Trophoblast cell (in vitro differentiated cells and primary cell): ENCODE data around the gene C5orf63.
"Not testable (repeated sequence)": the region's sequence is repeated elsewhere in the genome, so short reads cannot be mapped to it uniquely, and the experiment has no call there.

ENCODE experiments used
- DNase-seq, 2 donors: peaks; one replicate each; pipeline ENCODE4 v3.0.0-alpha.2; 2016
- H2AFZ ChIP-seq: 2 replicates; pipeline ENCODE4 v1.6.1; 2013; ENCODE audit warnings: low read length, moderate library complexity, mild to moderate bottlenecking; ENCODE audit not compliant: insufficient read depth, poor library complexity
- H2AK5ac ChIP-seq: 2 replicates; pipeline ENCODE4 v1.6.1; 2013; ENCODE audit warnings: mild to moderate bottlenecking, low read length
- H2BK120ac ChIP-seq: 2 replicates; pipeline ENCODE4 v1.6.1; 2013; ENCODE audit warnings: low read length, mild to moderate bottlenecking, moderate library complexity; ENCODE audit not compliant: insufficient read depth, poor library complexity
- H2BK12ac ChIP-seq: 2 replicates; pipeline ENCODE4 v1.6.1; 2013; ENCODE audit warnings: mild to moderate bottlenecking, low read length, moderate library complexity
- H2BK5ac ChIP-seq: 2 replicates; pipeline ENCODE4 v1.6.1; 2013; ENCODE audit warnings: low read length, low read depth, moderate library complexity, mild to moderate bottlenecking; ENCODE audit not compliant: poor library complexity
- H3K14ac ChIP-seq: 2 replicates; pipeline ENCODE4 v1.6.1; 2013; ENCODE audit warnings: mild to moderate bottlenecking, low read length
- H3K18ac ChIP-seq: 2 replicates; pipeline ENCODE4 v1.6.1; 2013; ENCODE audit warnings: mild to moderate bottlenecking, low read length
- H3K23ac ChIP-seq: 2 replicates; pipeline ENCODE4 v1.6.1; 2013; ENCODE audit warnings: low read length
- H3K27ac ChIP-seq: 2 replicates; pipeline ENCODE4 v1.5.1; 2013; ENCODE audit warnings: low read depth, mild to moderate bottlenecking, inconsistent platforms, low read length, moderate library complexity
- H3K27me3 ChIP-seq: 2 replicates; pipeline ENCODE4 v1.6.1; 2013; ENCODE audit warnings: inconsistent platforms, mild to moderate bottlenecking, low read length, moderate library complexity; ENCODE audit not compliant: insufficient read depth
- H3K36me3 ChIP-seq, 2 experiments: 1 replicate in 1 of 2; 2 replicates in 1 of 2; pipeline ENCODE4 v1.6.1; 2013; ENCODE audit warnings: low read length in 2 of 2, mild to moderate bottlenecking in 2 of 2, moderate library complexity in 1 of 2; ENCODE audit not compliant: insufficient read depth in 2 of 2, control insufficient read depth in 1 of 2
- H3K4ac ChIP-seq: 2 replicates; pipeline ENCODE4 v1.6.1; 2013; ENCODE audit warnings: low read depth, mild to moderate bottlenecking, low read length, moderate library complexity
- H3K4me1 ChIP-seq, 2 experiments: 1 replicate in 1 of 2; 2 replicates in 1 of 2; pipeline ENCODE4 v1.6.1; 2013; ENCODE audit warnings: low read length in 2 of 2, mild to moderate bottlenecking in 2 of 2, moderate library complexity in 1 of 2; ENCODE audit not compliant: insufficient read depth in 2 of 2, control insufficient read depth in 1 of 2
- H3K4me2 ChIP-seq: 2 replicates; pipeline ENCODE4 v1.6.1; 2013; ENCODE audit warnings: inconsistent platforms, mild to moderate bottlenecking, low read length, moderate library complexity
- H3K4me3 ChIP-seq: 2 replicates; pipeline ENCODE4 v1.5.1; 2013; ENCODE audit warnings: mild to moderate bottlenecking, low read depth, low read length, inconsistent platforms
- H3K79me1 ChIP-seq: one replicate; pipeline ENCODE4 v1.6.1; 2013; ENCODE audit warnings: low read length
- H3K79me2 ChIP-seq: 2 replicates; pipeline ENCODE4 v1.6.1; 2013; ENCODE audit warnings: low read length, mild to moderate bottlenecking; ENCODE audit not compliant: control insufficient read depth, insufficient read depth, poor library complexity
- H3K9ac ChIP-seq: 2 replicates; pipeline ENCODE4 v1.6.1; 2013; ENCODE audit warnings: mild to moderate bottlenecking, low read length
- H3K9me3 ChIP-seq: 2 replicates; pipeline ENCODE4 v1.6.1; 2013; ENCODE audit warnings: low read depth, mild to moderate bottlenecking, control low read depth, inconsistent platforms, low read length; ENCODE audit not compliant: insufficient read depth
- H4K12ac ChIP-seq: 2 replicates; pipeline ENCODE4 v1.6.1; 2013; ENCODE audit warnings: low read depth, mild to moderate bottlenecking, low read length, moderate library complexity
- H4K8ac ChIP-seq: 2 replicates; pipeline ENCODE4 v1.6.1; 2013; ENCODE audit warnings: low read depth, mild to moderate bottlenecking, low read length, moderate library complexity
- H4K91ac ChIP-seq: one replicate; pipeline ENCODE4 v1.6.1; 2013; ENCODE audit warnings: low read depth, mild to moderate bottlenecking, low read length, moderate library complexity
- WGBS: extraction: QIAGEN DNeasy Blood & Tissue Kit; methylation state at CpG from one replicate; pipeline ENCODE4 v1.1.7; 2013; ENCODE audit warnings: missing lambda C conversion rate; ENCODE audit not compliant: insufficient read length, insufficient coverage; ENCODE audit errors: extremely low coverage; 5-methylcytosine and 5-hydroxymethylcytosine counted together

The C5orf63 gene

GRCh38 chr5:127016722-127017121 lies 56.6 kb downstream of the C5orf63 start:
- not testable (repeated sequence) for H3K4me1 ChIP-seq, DNase-seq, H2BK12ac ChIP-seq, H3K27me3 ChIP-seq, H3K4me3 ChIP-seq, H3K18ac ChIP-seq, H3K79me2 ChIP-seq, H3K9ac ChIP-seq, H3K14ac ChIP-seq, H2AFZ ChIP-seq, H3K23ac ChIP-seq, H4K8ac ChIP-seq, H3K27ac ChIP-seq, H2AK5ac ChIP-seq, H4K91ac ChIP-seq, H3K9me3 ChIP-seq, H2BK5ac ChIP-seq, H3K4ac ChIP-seq, H4K12ac ChIP-seq, H3K4me2 ChIP-seq, H2BK120ac ChIP-seq, H3K79me1 ChIP-seq, H3K36me3 ChIP-seq
- no CpG with 5 or more reads among the region's 4 CpGs for WGBS

DNA sequence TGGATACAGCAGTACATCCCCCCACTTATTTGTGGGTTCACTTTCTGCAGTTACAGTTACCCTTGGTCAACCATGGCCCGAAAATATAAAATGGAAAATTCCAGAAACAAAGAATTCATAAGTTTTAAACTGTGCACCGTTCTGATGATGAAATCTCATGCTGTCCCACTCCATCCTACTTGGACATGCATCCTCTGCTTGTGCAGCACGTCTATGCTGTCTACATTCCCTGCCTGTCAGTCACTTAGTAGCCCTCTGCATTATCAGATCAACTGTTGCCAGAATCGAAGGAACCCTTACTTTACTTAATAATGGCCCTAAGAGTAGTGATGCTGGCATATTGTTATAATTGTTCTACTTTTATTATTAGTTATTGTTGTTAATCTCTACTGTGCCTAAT lies 57.6 kb downstream of the C5orf63 start:
- no peak overlapping the region for H3K9ac ChIP-seq
- no peak overlapping the region for H3K4me2 ChIP-seq
- no peak overlapping the region for H2AFZ ChIP-seq
- no peak overlapping the region for H4K8ac ChIP-seq
- H3K14ac ChIP-seq: no peak overlapping the region
- H3K4me1 ChIP-seq: no peaks in the 10 kb centered on the region
- H3K27ac ChIP-seq: no peak overlapping the region
- no peak overlapping the region for H2BK120ac ChIP-seq
- no CpG with 5 or more reads among the region's 4 CpGs for WGBS
- H3K4me3 ChIP-seq: no peak overlapping the region
- no peak overlapping the region for H4K91ac ChIP-seq
- H3K4ac ChIP-seq: no peak overlapping the region
- H2BK5ac ChIP-seq: no peak overlapping the region
- H3K23ac ChIP-seq: no peak overlapping the region
- H3K79me1 ChIP-seq: no peaks in the 10 kb centered on the region
- H4K12ac ChIP-seq: no peak overlapping the region
- no peaks in the 10 kb centered on the region for H3K36me3 ChIP-seq
- H2AK5ac ChIP-seq: no peak overlapping the region
- DNase-seq: no peak
- no peaks in the 10 kb centered on the region for H3K9me3 ChIP-seq
- H3K27me3 ChIP-seq: no peaks in the 10 kb centered on the region
- H3K18ac ChIP-seq: no peak overlapping the region
- no peaks in the 10 kb centered on the region for H3K79me2 ChIP-seq
- H2BK12ac ChIP-seq: no peak overlapping the region

DNA sequence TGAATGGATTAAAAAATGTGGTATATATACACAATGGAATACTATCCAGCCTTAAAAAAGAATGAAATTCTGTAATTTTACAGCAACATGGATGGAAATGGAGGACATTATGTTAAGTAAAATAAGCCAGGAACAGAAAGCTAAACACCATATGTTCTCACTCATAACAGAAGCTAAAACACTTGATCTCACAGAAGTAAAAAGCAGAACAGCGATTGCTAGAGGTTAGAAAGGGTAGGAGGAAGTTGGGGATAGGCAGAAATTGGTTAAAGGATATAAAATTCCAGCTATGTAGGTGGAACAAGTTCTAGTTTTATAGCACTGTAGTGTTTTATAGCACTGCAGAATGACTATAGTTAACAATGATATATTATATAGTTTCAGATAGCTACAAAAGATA lies 58.7 kb downstream of the C5orf63 start:
- Histone ChIP-seq H3K4me1 (no peaks in the 10 kb centered on the region), H3K9me3 (no peaks in the 10 kb centered on the region), H4K91ac (no peak overlapping the region), H4K8ac (no peak overlapping the region), H3K23ac (no peak overlapping the region), H2BK12ac (no peak overlapping the region), H3K9ac (no peak overlapping the region), H3K79me1 (no peaks in the 10 kb centered on the region), H3K79me2 (no peaks in the 10 kb centered on the region), H2BK5ac (no peak overlapping the region), H2BK120ac (no peak overlapping the region), H2AK5ac (no peak overlapping the region), H4K12ac (no peak overlapping the region), H3K4me3 (no peak overlapping the region), H3K4me2 (no peak overlapping the region), H3K27ac (no peak overlapping the region), H2AFZ (no peak overlapping the region), H3K36me3 (no peaks in the 10 kb centered on the region), H3K4ac (no peak overlapping the region), H3K14ac (no peak overlapping the region), H3K18ac (no peak overlapping the region), H3K27me3 (no peaks in the 10 kb centered on the region)
- no peak for DNase-seq
- no CpG with 5 or more reads among the region's 1 CpG for WGBS

DNA sequence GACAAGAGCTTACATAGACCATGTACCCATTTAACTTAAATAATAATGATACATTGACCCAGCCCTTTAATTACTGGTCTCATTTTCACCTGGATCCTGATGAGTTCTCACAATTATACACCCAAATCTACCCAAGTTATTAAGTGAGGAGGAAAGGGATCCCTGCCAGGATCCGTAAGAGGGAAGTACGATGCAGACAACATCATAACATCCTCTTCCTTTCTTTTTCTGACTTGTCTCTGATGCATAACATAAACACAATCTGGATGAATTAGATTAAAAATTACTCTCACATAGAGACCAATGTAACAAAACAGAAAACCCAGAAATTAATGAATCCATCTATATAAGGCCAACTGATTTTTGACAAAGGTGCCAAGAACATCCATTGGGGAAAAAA lies 59.9 kb downstream of the C5orf63 start:
- Histone ChIP-seq H3K14ac (no peak overlapping the region), H3K36me3 (no peaks in the 10 kb centered on the region), H2BK12ac (no peak overlapping the region), H3K27me3 (no peaks in the 10 kb centered on the region), H3K79me2 (no peaks in the 10 kb centered on the region), H3K9ac (no peak overlapping the region), H4K12ac (no peak overlapping the region), H4K91ac (no peak overlapping the region), H3K23ac (no peak overlapping the region), H2AK5ac (no peak overlapping the region), H3K9me3 (no peaks in the 10 kb centered on the region), H3K4ac (no peak overlapping the region), H3K18ac (no peak overlapping the region), H2BK5ac (no peak overlapping the region), H3K27ac (no peak overlapping the region), H3K4me3 (no peak overlapping the region), H2BK120ac (no peak overlapping the region), H3K4me2 (no peak overlapping the region), H3K4me1 (no peaks in the 10 kb centered on the region), H2AFZ (no peak overlapping the region), H3K79me1 (no peaks in the 10 kb centered on the region), H4K8ac (no peak overlapping the region)
- WGBS: no CpG with 5 or more reads among the region's 2 CpGs
- no peak for DNase-seq

- no peak overlapping the region for H2AK5ac ChIP-seq
- no peak overlapping the region for H4K8ac ChIP-seq
- no peaks in the 10 kb centered on the region for H3K27me3 ChIP-seq
Measured at GRCh38 chr5:127012916-127013315, 60.4 kb downstream of the C5orf63 start.

More at GRCh38 chr5:127012916-127013315, 60.4 kb downstream of the C5orf63 start:
- Histone ChIP-seq H4K12ac (no peak overlapping the region), H3K27ac (no peak overlapping the region), H3K4ac (no peak overlapping the region), H3K23ac (no peak overlapping the region), H3K4me1 (no peaks in the 10 kb centered on the region), H3K4me3 (no peak overlapping the region), H3K79me1 (no peaks in the 10 kb centered on the region), H3K36me3 (no peaks in the 10 kb centered on the region), H3K79me2 (no peaks in the 10 kb centered on the region), H3K14ac (no peak overlapping the region), H4K91ac (no peak overlapping the region), H2BK5ac (no peak overlapping the region), H2AFZ (no peak overlapping the region), H2BK12ac (no peak overlapping the region), H3K18ac (no peak overlapping the region), H2BK120ac (no peak overlapping the region), H3K9ac (no peak overlapping the region), H3K4me2 (no peak overlapping the region), H3K9me3 (no peaks in the 10 kb centered on the region)
- no peak for DNase-seq
